Skin epidermis (tissue), 12 donors: Measurements from ENCODE around the gene PDE8A.
A peak's percentile ranks its signal among the peaks of the same experiment; 100 is the strongest.
"Not testable (repeated sequence)": the region's sequence is repeated elsewhere in the genome, so short reads cannot be mapped to it uniquely, and the experiment has no call there.

ENCODE experiments used
- H3K27ac ChIP-seq, 21 experiments: fragments of 200-600 bp; sonication (generic) in 11 of 21; one replicate each; pipeline ENCODE4 v1.5.0; 2020; ENCODE audit warnings: mild to moderate bottlenecking in 3 of 21, inconsistent platforms in 2 of 21, moderate library complexity in 2 of 21
- H3K4me3 ChIP-seq, 7 experiments: fragments of 200-600 bp; sonication (generic) in 2 of 7; one replicate each; pipeline ENCODE4 v1.5.0; 2020; ENCODE audit warnings: inconsistent platforms in 2 of 7, mild to moderate bottlenecking in 2 of 7, moderate library complexity in 1 of 7

PDE8A gene

DNA sequence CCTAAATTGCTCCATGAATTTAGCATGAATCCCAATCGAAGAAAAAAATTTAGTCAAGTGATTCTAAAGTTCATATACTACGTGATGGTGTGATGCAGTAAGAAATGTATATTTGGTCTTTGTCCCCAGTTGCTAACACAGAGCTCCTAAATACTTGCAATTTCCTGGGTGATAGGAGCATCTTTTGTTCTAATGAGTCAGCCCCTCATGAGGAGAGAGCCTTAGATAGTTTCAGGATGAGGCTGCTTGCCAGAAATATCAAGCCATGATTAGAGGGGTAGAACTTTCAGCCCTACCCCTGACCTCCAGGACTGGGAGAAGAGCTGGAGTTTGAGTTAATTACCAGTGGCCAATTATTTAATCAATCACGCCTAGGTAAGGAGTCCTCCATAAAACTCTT, 170.2 kb downstream of the PDE8A start:
- no peak overlapping the region for H3K4me3 ChIP-seq
- H3K27ac ChIP-seq: no peak overlapping the region

DNA sequence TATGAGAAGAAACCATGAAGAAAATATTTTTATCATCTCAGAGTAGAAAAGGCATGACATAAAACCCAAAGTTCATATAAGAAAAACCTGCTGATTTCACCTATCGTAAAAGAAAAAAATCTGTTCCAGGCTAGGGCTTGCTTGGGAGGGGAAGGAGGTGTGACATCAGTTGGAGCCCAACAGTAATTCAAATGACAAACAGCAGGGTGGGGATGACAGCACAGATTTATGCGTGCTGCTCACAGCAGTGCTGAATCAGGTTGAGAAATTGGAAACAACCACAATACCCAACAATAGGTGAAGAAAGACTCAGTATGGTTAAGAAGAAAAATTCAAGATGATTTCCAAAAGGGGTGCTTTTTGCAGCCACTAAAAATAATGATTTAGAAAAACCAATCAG, 172.4 kb downstream of the PDE8A start:
- Histone ChIP-seq H3K4me3 (no peak overlapping the region), H3K27ac (no peak overlapping the region)

DNA sequence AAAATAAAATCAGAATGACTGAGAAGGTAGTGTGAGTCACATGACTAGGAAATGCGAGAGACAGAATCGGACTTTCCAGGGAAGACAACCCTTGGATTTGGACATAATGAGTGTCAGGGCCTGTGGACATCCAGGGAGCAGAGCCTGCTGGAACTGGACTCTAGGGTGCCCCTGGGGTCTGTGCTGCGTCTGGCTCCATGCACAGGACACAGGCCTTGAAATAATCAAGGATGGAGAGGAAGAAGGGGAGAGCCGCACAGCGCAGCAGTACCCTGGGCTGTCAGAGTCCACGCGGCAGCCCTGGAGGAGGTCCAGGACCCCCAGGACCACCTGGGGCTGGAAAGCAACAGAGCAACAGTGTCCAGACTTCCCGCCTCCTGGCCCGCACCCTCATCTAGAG, 173.7 kb downstream of the PDE8A start:
- H3K4me3 ChIP-seq: no peak overlapping the region
- H3K27ac ChIP-seq: no peak overlapping the region

DNA sequence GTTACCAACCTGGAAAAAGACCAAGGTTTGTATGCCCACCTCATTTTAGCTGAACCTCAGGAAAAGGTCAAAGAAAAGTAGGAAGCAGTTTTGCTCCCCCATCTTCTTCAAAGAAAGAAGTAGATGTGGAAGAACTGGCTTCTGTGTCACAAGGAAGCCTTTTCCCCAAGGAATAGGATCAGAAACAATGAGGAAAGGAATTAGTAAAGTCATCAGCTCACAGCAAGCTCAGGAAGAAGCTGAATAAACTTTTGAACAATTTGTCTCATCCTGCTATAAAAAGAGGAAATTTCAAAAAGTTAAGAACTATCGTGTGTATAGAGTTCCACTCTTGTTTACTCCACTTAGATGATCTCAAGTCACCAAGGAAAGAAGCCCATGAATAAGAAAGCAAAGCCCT, 174.2 kb downstream of the PDE8A start:
- H3K27ac ChIP-seq: no peak overlapping the region

DNA sequence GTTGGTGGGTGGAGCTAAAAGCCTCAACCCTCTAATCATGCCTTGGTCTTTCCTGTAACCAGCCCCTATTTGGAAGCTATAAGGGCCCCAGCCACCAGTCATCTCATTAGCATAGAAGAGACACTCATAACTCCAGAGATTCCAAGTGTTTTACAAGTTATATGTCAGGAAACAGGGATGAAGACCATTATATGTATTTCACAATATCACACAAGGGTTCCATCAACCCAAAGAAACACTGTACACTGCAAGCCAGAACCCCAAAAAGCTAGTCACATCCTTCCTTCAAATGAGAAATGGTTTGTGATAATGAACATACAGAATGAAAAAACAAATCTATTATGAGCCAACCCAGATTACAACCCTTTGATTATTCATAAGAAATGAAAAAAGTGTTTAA, 175.7 kb downstream of the PDE8A start:
- Histone ChIP-seq H3K4me3 (no peak overlapping the region), H3K27ac (no peak overlapping the region)

More for the DNA sequence above, 174.2 kb downstream of the PDE8A start:
- no peak overlapping the region for H3K4me3 ChIP-seq

DNA sequence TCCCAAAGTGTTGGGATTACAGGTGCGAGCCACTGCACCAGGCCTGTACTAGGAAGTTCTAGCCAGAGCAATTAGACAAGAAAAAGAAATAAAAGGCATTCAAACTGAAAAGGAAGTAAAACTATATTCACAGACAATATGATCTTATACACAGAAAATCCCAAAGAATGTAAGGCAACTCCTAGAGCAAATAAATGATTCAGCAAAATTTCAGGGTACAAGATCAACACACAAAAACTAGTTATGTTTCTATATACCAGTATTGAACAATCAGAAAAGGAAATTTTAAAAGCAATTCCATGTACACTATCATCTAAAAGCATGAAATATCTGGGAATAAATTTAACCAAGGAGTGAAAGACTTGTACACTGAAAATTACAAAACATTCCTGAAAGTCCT, 180.6 kb downstream of the PDE8A start:
- Histone ChIP-seq H3K27ac (no peak overlapping the region), H3K4me3 (no peak overlapping the region)

DNA sequence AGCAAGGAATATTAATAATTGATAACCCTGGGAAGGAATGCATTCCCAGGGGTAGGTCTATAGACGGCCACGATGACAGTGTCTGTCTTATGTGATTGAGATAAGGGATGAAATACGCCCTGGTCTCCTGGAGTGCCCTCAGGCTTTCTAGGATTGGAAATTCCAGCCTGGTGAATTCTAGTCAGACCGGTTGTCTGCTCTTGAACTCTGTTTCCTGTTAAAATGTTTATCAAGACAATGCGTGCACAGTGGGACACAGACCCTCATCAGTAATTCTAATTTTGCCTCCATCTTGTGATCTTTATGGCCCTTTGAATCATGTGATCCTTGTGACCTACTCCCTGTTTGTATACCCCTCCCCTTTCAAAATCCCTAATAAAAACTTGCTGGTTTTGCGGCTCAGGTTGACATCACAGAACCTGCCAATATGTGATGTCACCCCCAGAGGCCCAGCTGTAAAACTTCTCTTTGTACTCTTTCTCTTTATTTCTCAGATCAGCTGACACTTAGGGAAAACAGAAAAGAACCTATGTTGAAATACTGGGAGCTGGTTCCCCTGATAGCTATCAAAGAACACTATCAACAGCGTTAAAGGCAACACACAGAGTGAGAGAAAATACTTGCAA, 183.3 kb downstream of the PDE8A start:
- H3K4me3 ChIP-seq: no peak overlapping the region
- no peak overlapping the region for H3K27ac ChIP-seq

DNA sequence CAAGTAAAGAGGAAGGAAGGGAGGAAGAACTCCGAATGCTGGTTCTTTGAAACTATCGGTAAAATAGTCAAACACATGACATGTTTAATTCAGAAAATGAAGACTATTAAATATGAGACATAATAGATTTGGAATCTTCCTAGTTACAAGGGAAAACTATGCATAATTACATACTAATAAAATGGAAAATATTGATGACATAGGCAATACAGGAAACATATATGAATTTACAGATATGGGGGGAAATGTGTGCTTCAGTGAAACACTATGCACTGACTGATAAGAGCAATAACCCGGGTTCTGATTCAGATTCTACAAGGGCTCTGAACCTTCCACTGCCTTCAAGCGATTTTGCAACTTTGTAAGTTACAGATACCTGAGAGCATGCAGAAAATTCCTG, 185.9 kb downstream of the PDE8A start:
- H3K27ac ChIP-seq: no peak overlapping the region
- no peak overlapping the region for H3K4me3 ChIP-seq

DNA sequence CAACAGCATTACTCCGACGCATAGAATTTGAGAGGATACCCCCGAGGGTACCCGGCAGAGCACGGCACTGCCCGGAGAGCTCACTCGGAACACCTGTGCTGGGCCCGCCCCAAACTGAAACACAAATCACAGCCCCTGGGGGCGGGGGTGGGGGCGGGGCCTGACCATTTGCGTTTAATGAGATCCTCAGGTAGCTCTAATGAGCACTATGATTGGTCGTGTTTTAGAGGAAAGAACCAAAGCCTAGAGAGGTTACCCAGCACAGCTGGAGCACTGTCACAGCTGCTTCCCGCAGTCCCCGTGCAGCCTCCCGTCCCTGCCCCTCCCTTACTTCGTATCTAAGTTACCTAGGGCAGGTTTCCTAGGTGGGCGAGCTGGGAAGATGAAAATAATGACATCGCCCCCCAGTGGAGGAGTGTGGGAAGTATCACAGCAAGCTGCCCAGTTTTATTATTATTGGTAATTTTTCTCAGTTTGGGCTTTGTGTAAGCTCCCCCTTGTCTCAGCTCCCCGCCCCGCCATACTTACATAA, 187.1 kb downstream of the PDE8A start:
- H3K27ac ChIP-seq: no peak overlapping the region
- peak overlapping the region in 4 of 7 experiments; percentile 11 to 20 (median 15) for H3K4me3 ChIP-seq

DNA sequence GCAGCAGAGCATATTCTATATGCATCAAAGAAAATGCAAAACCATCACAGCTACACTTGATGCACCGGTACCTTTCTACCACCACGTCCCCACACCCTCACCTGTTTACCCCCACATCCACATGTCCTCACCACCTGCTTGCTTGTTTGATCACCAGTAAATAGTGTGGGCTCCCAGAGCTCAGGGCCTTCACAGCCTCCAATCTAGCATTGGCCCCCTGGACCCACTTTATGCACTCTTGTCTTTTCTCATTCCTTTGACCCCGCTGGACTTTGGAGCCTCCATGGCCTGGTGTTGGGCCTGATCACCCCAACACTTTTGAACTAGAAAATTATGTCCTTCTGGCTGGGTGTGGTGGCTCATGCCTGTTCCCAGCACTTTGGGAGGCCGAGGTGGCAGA, 190.1 kb downstream of the PDE8A start:
- H3K4me3 ChIP-seq: no peak overlapping the region
- H3K27ac ChIP-seq: no peak overlapping the region

DNA sequence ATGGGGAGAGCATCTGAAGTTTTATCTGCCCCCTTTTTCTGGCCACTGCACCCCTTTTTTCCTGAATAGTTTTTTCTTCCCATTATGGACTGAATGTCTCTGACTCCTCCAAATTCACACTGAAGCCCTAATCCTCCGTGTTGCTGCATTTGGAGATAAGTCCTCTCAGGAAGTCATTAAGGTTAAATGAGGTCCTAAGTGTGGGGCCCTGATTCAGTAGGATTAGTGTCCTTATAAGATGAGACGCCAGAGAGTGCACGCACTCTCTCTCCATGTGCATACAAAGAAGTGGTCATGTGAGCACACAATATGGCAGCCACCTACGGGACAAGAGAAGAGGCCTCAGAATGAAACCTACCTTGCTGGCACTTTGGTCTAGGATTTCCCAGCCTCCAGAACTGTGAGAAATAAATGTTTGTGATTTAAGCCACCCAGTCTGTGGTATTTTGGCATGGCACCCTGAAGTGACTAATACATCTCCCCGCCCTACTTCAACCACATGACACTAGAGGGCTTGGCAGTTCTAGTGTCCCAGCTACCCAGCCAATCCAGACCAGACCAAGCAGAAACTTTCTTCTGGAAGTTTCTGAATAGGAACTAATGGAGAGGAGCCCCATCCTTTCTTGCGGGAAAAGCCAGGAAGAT, 191.3 kb downstream of the PDE8A start:
- no peak overlapping the region for H3K4me3 ChIP-seq
- peak overlapping the region in 2 of 21 experiments; percentile 35 to 39 for H3K27ac ChIP-seq

DNA sequence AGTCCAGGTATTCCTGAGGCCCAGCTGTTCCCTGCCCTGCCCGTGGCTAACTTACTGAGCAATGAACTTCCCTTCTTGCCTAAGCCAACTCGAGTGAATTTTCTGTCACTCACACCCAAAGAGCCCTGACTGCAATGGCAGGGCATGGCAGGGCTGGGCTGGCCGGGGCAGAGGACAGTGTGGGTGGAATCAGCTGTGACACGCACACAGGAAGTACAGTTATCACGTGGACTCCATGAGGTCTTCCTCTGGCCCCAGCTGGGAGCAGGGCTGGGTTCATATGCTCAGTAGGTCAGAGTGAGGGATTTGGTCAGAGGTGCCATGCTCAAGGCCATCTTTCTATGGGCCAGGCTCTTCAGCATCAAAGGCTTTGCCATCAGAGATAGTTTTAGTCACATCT, 192.0 kb downstream of the PDE8A start:
- H3K4me3 ChIP-seq: not testable (repeated sequence)
- H3K27ac ChIP-seq: peak overlapping the region in 1 of 21 experiments; percentile 15

DNA sequence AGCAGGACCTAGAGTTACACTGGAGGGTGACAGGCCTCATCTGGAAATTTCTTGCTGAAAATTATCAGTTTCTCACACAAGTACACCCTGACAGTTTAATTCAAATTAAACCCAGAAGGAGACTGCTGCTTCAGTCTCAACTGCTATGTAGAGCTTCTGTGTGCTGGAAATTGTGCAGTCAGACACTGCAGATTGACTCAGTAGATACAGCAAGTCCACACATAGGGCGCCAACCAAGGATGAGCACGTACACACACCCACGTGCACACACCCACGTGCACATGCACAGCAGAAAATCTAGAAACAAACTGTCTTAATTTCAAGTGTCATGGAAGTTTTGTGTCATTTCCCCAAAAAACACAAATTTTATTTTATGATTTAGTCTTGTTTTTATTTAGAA, 192.9 kb downstream of the PDE8A start:
- Histone ChIP-seq H3K27ac (peak overlapping the region in 1 of 21 experiments; percentile 15), H3K4me3 (no peak overlapping the region)

DNA sequence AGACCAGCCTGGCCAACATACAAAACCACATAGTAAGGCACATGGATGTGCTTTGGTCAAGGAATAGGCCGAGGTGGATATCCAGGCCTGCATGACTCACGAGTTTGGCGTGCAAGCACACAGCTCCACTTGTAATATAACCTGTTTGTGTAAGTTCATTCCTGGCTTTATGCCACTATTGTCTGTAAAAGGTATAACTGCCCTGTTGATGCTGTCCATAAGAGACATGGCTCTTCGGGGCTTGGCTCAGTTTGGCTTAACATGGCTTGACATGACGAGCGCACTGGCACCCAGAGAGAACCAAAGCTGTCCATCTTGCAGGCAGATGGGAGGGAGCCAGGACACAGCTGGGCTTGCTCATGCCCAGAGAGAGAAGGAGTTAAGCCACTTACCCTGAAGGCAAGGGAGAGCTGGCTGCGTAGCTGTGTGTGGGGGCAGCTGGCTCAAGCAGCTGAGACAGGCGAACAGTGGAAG, 195.4 kb downstream of the PDE8A start:
- peak overlapping the region in 4 of 21 experiments; percentile 33 to 39 (median 36) for H3K27ac ChIP-seq
- H3K4me3 ChIP-seq: not testable (repeated sequence)

DNA sequence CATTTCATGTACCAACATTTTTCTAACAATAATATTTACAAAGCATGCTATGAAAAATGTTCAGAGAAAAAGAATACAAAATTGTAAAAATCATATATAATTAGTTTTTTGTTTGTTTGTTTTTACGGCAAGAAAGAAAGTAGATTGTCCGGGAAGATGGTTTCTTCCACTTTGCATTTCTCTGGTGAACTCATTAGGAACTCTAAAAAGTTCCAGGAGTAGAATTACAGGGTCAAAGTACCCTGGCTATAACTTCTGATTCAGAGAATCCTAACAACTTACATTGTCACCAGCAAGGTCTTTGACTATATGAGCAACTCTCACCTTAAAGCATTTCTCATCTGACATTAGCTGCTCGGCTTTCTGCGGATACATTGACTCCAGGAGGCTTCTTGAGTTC, 196.7 kb downstream of the PDE8A start:
- H3K4me3 ChIP-seq: no peak overlapping the region
- H3K27ac ChIP-seq: no peak overlapping the region

DNA sequence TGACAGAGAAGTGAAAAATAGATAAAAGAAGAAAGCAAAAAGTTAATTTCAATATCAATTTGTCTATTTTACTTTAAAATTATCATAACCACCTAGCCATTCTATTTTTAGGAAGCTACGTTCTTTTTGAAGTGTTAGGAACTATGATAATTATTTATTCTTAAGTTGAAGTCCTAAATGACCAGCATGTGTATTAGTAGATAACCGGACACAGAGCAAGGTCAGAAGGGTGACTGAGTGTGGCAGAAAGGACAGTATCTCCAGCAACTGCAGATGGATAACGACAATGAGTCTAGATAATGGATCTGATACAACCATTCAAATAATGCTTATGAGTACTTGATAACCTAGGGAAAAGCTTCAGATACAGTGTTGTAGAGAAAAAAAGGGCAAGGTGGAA, 198.0 kb downstream of the PDE8A start:
- Histone ChIP-seq H3K4me3 (no peak overlapping the region), H3K27ac (no peak overlapping the region)

DNA sequence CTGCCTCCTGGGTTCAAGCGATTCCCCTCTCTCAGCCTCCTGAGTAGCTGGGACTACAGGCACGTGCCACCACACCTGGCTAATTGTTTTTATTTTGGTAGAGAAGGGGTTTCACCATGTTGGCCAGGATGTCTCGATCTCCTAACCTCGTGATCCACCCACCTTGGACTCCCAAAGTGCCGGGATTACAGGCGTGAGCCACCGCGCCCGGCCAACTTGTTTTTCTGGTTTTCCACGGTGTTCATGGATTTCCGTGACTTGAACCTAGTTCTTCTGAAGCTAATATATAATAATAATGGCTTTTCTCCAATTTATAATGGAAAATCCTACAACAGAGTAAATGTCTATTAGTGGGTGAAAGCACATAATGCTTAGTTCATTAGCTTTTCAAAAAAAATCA, 203.7 kb downstream of the PDE8A start:
- H3K27ac ChIP-seq, H3K4me3 ChIP-seq: not testable (repeated sequence)

DNA sequence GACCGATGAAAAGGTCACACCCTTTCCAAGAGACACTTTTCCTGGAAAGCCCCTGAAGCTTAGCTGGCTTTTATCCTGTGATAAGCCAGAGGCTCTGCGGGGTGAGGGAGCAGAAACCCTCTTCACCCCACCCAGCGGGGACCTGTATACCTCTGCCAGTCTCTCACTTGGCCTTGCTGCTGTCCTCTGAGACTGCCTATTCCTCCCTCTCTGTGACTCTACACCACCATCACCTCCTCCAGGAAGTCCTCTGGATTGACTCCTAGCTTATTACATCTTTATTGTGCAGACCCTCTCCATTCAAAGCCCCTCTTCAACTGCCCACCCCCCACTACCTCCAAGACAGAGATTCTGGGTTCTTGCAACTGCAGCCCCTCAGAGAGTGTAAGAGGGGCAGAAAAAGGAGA, 206.5 kb downstream of the PDE8A start:
- H3K27ac ChIP-seq, H3K4me3 ChIP-seq: not testable (repeated sequence)
